Smooth muscle cell (in vitro differentiated cells): ENCODE data around the gene DNMBP. TPM values are rescaled to one million over a fixed set of nuclear protein-coding genes. Genes with fewer than 3 reads are reported as not detected.
A peak's percentile ranks its signal among the peaks of the same experiment; 100 is the strongest.
"Not testable (repeated sequence)": the region's sequence is repeated elsewhere in the genome, so short reads cannot be mapped to it uniquely, and the experiment has no call there.

Experiments
- DNase-seq: peaks from one replicate; lab custom pipeline; 2025; ENCODE audit not compliant: unreplicated experiment; lab: John Stamatoyannopoulos, UW
- H2AFZ ChIP-seq: fragments of 200-600 bp; sonication (generic); 2 replicates; pipeline ENCODE4 v1.6.0; 2016; ENCODE audit warnings: antibody characterized with exemption, low read depth, mild to moderate bottlenecking
- H3F3A ChIP-seq: fragments of 200-600 bp; sonication (generic); 2 replicates; pipeline ENCODE4 v1.6.0; 2017; ENCODE audit warnings: antibody characterized with exemption, low read depth
- H3K27ac ChIP-seq: fragments of 200-600 bp; sonication (generic); 2 replicates; pipeline ENCODE4 v1.5.1; 2016; ENCODE audit warnings: low read depth, mild to moderate bottlenecking
- H3K27me3 ChIP-seq: fragments of 200-600 bp; sonication (generic); 2 replicates; pipeline ENCODE4 v1.6.1; 2016; ENCODE audit warnings: low read depth, mild to moderate bottlenecking
- H3K36me3 ChIP-seq: fragments of 200-600 bp; sonication (generic); 2 replicates; pipeline ENCODE4 v1.5.1; 2016; ENCODE audit warnings: low read depth
- H3K4me1 ChIP-seq: fragments of 200-600 bp; sonication (generic); 2 replicates; pipeline ENCODE4 v1.5.1; 2016; ENCODE audit warnings: low read depth
- H3K4me2 ChIP-seq: fragments of 200-600 bp; sonication (generic); 2 replicates; pipeline ENCODE4 v1.6.0; 2016; ENCODE audit warnings: mild to moderate bottlenecking
- H3K4me3 ChIP-seq: fragments of 200-600 bp; sonication (generic); 2 replicates; pipeline ENCODE4 v1.5.1; 2016; ENCODE audit warnings: mild to moderate bottlenecking
- H3K79me2 ChIP-seq: fragments of 200-600 bp; sonication (generic); 2 replicates; pipeline ENCODE4 v1.6.0; 2016; ENCODE audit warnings: low read depth, mild to moderate bottlenecking
- H3K9ac ChIP-seq: fragments of 200-600 bp; sonication (generic); 2 replicates; pipeline ENCODE4 v1.6.0; 2016; ENCODE audit warnings: low read depth
- H3K9me3 ChIP-seq: fragments of 200-600 bp; sonication (generic); replicated peaks from 2 replicates; pipeline ENCODE4 v1.5.1; 2016; ENCODE audit warnings: low read depth
- H4K20me1 ChIP-seq: fragments of 200-600 bp; sonication (generic); 2 replicates; pipeline ENCODE4 v1.6.0; 2016; ENCODE audit warnings: low read depth
- WGBS: methylation state at CpG from one replicate; pipeline ENCODE4 v1.1.7; 2016; ENCODE audit warnings: low lambda C conversion rate; 5-methylcytosine and 5-hydroxymethylcytosine counted together
- polyA plus RNA-seq: library from polyadenylated mRNA; unstranded; fragments of >200 nt; fragmentation: Nextera tagmentation; extraction: Ambion mirVana; gene quantifications from 2 replicates; pipeline ENCODE4 v1.2.1, GENCODE V29; 2016
- total RNA-seq: library from RNA; depleted of rRNA; stranded (reverse); fragments of >200 nt; gene quantifications from 2 replicates; pipeline ENCODE4 v1.2.3, GENCODE V29; 2014
- TF ChIP-seq, protein P1 (sequence below): fragments of 200-600 bp; sonication (generic); IDR thresholded peaks from 2 replicates; pipeline ENCODE4 v1.5.1; 2017; ENCODE audit warnings: borderline replicate concordance, mild to moderate bottlenecking, antibody characterized with exemption; ENCODE audit not compliant: insufficient read depth, poor library complexity, severe bottlenecking

DNMBP gene
- total and polyA plus RNA-seq, 2 experiments from 2014 or later: 9.4 to 17.9 TPM

DNA sequence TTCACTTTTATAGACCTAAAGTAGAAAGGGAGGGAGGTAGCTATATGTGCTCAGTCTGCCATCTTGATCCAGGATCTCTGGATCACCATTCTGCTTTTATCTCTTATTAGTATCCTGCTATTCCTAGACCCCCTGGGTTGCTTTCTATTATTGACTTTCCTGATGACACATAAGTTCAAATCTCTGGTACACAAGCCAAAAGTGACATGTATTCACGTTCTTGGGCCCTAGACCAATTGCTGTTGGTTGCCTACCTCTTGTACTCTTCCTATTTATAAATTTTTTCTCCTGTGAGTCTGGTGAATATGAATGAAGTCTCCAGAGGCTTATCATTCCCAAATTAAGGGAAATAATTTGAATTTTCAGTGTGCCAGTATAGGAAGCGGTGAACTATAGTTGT, 56.9 kb downstream of the DNMBP start:
- H3K27me3 ChIP-seq: no peaks in the 10 kb centered on the region
- H4K20me1 ChIP-seq: peaks cover 20% of the 10 kb centered on the region
- peaks cover 6% of the 10 kb centered on the region for H3K9me3 ChIP-seq
- no peak overlapping the region for H3K4me3 ChIP-seq
- H3K4me1 ChIP-seq: no peaks in the 10 kb centered on the region
- TF ChIP-seq, protein P1, sequence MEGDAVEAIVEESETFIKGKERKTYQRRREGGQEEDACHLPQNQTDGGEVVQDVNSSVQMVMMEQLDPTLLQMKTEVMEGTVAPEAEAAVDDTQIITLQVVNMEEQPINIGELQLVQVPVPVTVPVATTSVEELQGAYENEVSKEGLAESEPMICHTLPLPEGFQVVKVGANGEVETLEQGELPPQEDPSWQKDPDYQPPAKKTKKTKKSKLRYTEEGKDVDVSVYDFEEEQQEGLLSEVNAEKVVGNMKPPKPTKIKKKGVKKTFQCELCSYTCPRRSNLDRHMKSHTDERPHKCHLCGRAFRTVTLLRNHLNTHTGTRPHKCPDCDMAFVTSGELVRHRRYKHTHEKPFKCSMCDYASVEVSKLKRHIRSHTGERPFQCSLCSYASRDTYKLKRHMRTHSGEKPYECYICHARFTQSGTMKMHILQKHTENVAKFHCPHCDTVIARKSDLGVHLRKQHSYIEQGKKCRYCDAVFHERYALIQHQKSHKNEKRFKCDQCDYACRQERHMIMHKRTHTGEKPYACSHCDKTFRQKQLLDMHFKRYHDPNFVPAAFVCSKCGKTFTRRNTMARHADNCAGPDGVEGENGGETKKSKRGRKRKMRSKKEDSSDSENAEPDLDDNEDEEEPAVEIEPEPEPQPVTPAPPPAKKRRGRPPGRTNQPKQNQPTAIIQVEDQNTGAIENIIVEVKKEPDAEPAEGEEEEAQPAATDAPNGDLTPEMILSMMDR: no peak
- no peak overlapping the region for H3K4me2 ChIP-seq
- H3F3A ChIP-seq: no peaks in the 10 kb centered on the region
- H3K36me3 ChIP-seq: peaks cover 18% of the 10 kb centered on the region
- H2AFZ ChIP-seq: no peak overlapping the region
- WGBS: 94% methylated on average over 2 of the region's 2 CpGs
- H3K27ac ChIP-seq: no peak overlapping the region
- H3K9ac ChIP-seq: no peak overlapping the region
- H3K79me2 ChIP-seq: peaks cover 81% of the 10 kb centered on the region
- DNase-seq: no peak

DNA sequence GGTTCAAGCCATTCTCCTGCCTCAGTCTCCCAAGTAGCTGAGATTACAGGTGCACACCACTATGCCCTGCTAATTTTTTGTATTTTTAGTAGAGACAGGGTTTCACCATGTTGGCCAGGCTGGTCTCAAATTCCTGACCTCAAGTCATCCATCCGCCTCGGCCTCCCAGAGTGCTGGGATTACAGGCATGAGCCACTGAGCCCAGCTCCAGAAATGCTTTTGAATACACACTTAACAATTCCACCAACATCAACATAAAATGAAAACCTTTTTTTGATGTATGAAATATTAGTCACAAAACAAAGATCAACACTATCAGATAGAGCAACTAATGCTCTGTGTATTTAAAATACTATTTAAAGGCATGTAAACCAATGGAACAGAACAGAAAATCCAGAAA, 63.7 kb downstream of the DNMBP start:
- H3F3A ChIP-seq, H2AFZ ChIP-seq, H3K4me1 ChIP-seq, H3K36me3 ChIP-seq, H3K27me3 ChIP-seq, H3K9me3 ChIP-seq, DNase-seq, H3K4me3 ChIP-seq, H3K9ac ChIP-seq: not testable (repeated sequence)
- H3K27ac ChIP-seq: peak overlapping the region; percentile 77
- peaks cover 85% of the 10 kb centered on the region for H3K79me2 ChIP-seq
- WGBS: 51% methylated on average over 2 of the region's 2 CpGs
- H4K20me1 ChIP-seq: peaks cover 70% of the 10 kb centered on the region
- H3K4me2 ChIP-seq: peak overlapping the region; percentile 1

DNA sequence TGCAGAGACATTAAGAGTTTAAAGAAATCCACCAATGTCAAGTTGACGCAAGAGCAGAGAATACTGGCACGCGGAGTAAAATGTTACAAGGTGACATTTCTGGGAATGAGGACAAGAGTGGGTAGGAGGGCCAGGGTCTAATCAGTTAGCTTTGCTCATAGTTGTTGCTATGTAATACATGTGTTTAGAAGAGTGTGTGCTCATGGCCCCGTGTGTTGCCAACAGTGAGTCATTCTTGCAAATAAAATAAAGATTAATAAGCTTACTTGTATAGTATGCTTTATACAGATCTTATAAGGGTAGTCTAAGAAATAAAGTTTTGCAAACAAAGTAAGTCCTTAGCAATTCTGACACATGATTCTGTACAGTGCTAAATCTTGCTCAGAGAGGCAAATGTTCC, 64.5 kb downstream of the DNMBP start:
- H3K9me3 ChIP-seq: no peaks in the 10 kb centered on the region
- no peak overlapping the region for H2AFZ ChIP-seq
- no peaks in the 10 kb centered on the region for H3K27me3 ChIP-seq
- no peaks in the 10 kb centered on the region for H3K4me1 ChIP-seq
- peaks cover 84% of the 10 kb centered on the region for H3K79me2 ChIP-seq
- WGBS: 61% methylated on average over 4 of the region's 4 CpGs
- H3K36me3 ChIP-seq: no peaks in the 10 kb centered on the region
- peak overlapping the region; percentile 62 for H3K9ac ChIP-seq
- H3F3A ChIP-seq: no peaks in the 10 kb centered on the region
- TF ChIP-seq, protein P1: no peak
- peaks cover 70% of the 10 kb centered on the region for H4K20me1 ChIP-seq
- H3K4me3 ChIP-seq: no peak overlapping the region
- H3K27ac ChIP-seq: peak overlapping the region; percentile 77
- DNase-seq: no peak
- H3K4me2 ChIP-seq: peak overlapping the region; percentile 1

DNA sequence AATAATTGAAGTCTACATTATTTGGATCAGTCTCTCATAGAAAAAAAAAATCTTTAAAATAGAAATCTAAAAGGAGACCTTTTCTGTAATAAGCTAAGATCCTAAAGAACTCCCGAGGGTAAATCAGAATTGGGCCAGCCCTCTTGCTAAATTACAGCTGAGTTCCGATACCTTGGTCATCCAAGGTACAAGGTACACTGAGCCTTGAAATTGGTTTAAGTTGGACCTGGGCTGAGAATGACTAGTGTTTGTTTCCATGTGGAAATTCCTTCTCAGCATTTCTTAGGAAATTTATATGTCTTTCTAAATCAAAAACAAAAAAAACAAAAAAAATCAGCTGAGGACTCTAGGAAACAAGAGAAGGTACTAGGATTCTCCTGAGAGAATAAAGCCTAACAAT, 64.9 kb downstream of the DNMBP start:
- H3F3A ChIP-seq: no peaks in the 10 kb centered on the region
- H3K9ac ChIP-seq: peak overlapping the region; percentile 62
- 100% methylated on average over 2 of the region's 2 CpGs for WGBS
- DNase-seq: no peak
- no peaks in the 10 kb centered on the region for H3K4me1 ChIP-seq
- H3K36me3 ChIP-seq: no peaks in the 10 kb centered on the region
- no peaks in the 10 kb centered on the region for H3K27me3 ChIP-seq
- H4K20me1 ChIP-seq: peaks cover 73% of the 10 kb centered on the region
- H3K4me3 ChIP-seq: no peak overlapping the region
- no peak overlapping the region for H3K4me2 ChIP-seq
- TF ChIP-seq, protein P1: no peak
- peak overlapping the region; percentile 77 for H3K27ac ChIP-seq
- H3K79me2 ChIP-seq: peaks cover 85% of the 10 kb centered on the region
- H2AFZ ChIP-seq: no peak overlapping the region
- no peaks in the 10 kb centered on the region for H3K9me3 ChIP-seq
